ENCODE results near the gene GDI2. TPM values are rescaled to one million over a fixed set of nuclear protein-coding genes. Genes with fewer than 3 reads are reported as not detected.
A peak's percentile ranks its signal among the peaks of the same experiment; 100 is the strongest.

The GDI2 gene
- total and polyA plus RNA-seq, 2 of the 13 experiments (the other 11 are each of a cell fraction or from before 2014, with no cell fraction given) = 153 to 477 TPM

GRCh38 chr10:5817322-5818047 is 4.3 kb upstream of the GDI2 start (continued):
- 0 out of 2 replicates have a peak, but pooled peaks have one; percentile 30 for TF ChIP-seq REPIN1 (CRISPR knock-in tag; IDR thresholded peaks at IDR 0.05; ENCODE audit: borderline replicate concordance, low read depth)
- no peak; the same call in 1 of the 2 replicates for TF ChIP-seq FOXA1 (IDR thresholded peaks at IDR 0.05)
- TF ChIP-seq FOXA1 (CRISPR knock-in tag; IDR thresholded peaks at IDR 0.05) = peak; percentile 69; the same call in 1 of the 2 replicates
- TF ChIP-seq EP300 (IDR thresholded peaks at IDR 0.05; ENCODE audit: low read depth in 2 of 2, low read length in 2 of 2) = peak in 1 of 2 experiments; percentile 14; a peak in 1 of 4 replicates
- no peak for TF ChIP-seq EP300 (CRISPR knock-in tag; IDR thresholded peaks at IDR 0.05; ENCODE audit: borderline replicate concordance)
- peak; percentile 63; the same call in 1 of the 2 replicates for TF ChIP-seq SALL1 (CRISPR knock-in tag; IDR thresholded peaks at IDR 0.05)

- no peak for ATAC-seq
- Histone ChIP-seq H3K4me1 (ENCODE audit: insufficient read depth, low read length) (peaks cover 54% of the 10 kb centered on the region), H3K27ac (ENCODE audit: extremely low read length, insufficient read depth, low read length) (no peak overlapping the region), H3K4me2 (ENCODE audit: low read depth, low read length) (no peak overlapping the region), H3K9ac (ENCODE audit: insufficient read depth, low read depth, low read length) (no peak overlapping the region), H3K36me3 (replicated peaks in 1 of 2; ENCODE audit: control insufficient read depth in 1 of 2, insufficient read depth in 2 of 2, low read length in 2 of 2) (no peaks in the 10 kb centered on the region), H3K27me3 (ENCODE audit: control insufficient read depth in 1 of 2, insufficient read depth in 2 of 2, low read length in 2 of 2) (peaks cover 0 to 3% of the 10 kb centered on the region in 2 experiments; a peak in 1 of 5 replicates), H4K20me1 (ENCODE audit: insufficient read depth, low read length) (peaks cover 15% of the 10 kb centered on the region), H3K9me3 (ENCODE audit: low read length) (no peaks in the 10 kb centered on the region), H3K4me3 (replicated peaks in 1 of 3; ENCODE audit: insufficient read depth in 1 of 3, low read depth in 2 of 3, low read length in 3 of 3) (no peak overlapping the region), H2AFZ (ENCODE audit: low read length) (no peak overlapping the region), H3K79me2 (ENCODE audit: insufficient read depth, low read length) (peaks cover 24% of the 10 kb centered on the region)
- ChIA-PET CTCF (ENCODE audit: low intra/inter-chr PET ratio, low total read pairs) (no interaction called here), POLR2A (no interaction called here)
- BruUV-seq (replicated peaks) = no TSS peak
- FAIRE-seq = no peak
- no peak for DNase-seq (ENCODE audit: low spot score)
- intact Hi-C loops (cut with micrococcal nuclease; ENCODE audit: unreplicated experiment) = no loop called here
- in situ Hi-C loops (cut with HindIII; ENCODE audit: extremely low pct_ligation_motif_present, low pct_unique_long_range_greater_than_20kb) = loop anchor here (10.0 kb wide), 1 partner anchor 59 kb away; no protein-coding TSS in a partner anchor
- TF ChIP-seq CREB1 (IDR thresholded peaks at IDR 0.05) = no peak
- TF ChIP-seq CREB1 (CRISPR knock-in tag; IDR thresholded peaks at IDR 0.05) = no peak
- TF ChIP-seq KDM3A (CRISPR knock-in tag; IDR thresholded peaks at IDR 0.05; ENCODE audit: low read depth) = no peak
- TF ChIP-seq CHCHD3 (CRISPR knock-in tag; IDR thresholded peaks at IDR 0.05) = no peak
- TF ChIP-seq MZF1 (CRISPR knock-in tag; IDR thresholded peaks at IDR 0.05; ENCODE audit: borderline replicate concordance) = no peak
- no peak for TF ChIP-seq ZNF12 (CRISPR knock-in tag; IDR thresholded peaks at IDR 0.05)
- TF ChIP-seq ZNF225 (CRISPR knock-in tag; IDR thresholded peaks at IDR 0.05) = no peak
- no peak for TF ChIP-seq ZMYM2 (CRISPR knock-in tag; IDR thresholded peaks at IDR 0.05)
- TF ChIP-seq EED (CRISPR knock-in tag; IDR thresholded peaks at IDR 0.05) = no peak
- no peak for TF ChIP-seq SMC3 (IDR thresholded peaks at IDR 0.05; ENCODE audit: low read length)
- TF ChIP-seq PRDM10 (CRISPR knock-in tag; IDR thresholded peaks at IDR 0.05; ENCODE audit: low read depth) = no peak
- no peak for TF ChIP-seq ZFAT (CRISPR knock-in tag; conservative IDR thresholded peaks at IDR 0.05)
- no peak for TF ChIP-seq PHF5A (CRISPR knock-in tag; IDR thresholded peaks at IDR 0.05; ENCODE audit: low read depth, unreplicated experiment)
- no peak for TF ChIP-seq ZNF460 (CRISPR knock-in tag; IDR thresholded peaks at IDR 0.05; ENCODE audit: borderline replicate concordance)
- TF ChIP-seq JUN (CRISPR knock-in tag; IDR thresholded peaks at IDR 0.05) = no peak
- TF ChIP-seq NR2F6 (IDR thresholded peaks at IDR 0.05) = no peak
- TF ChIP-seq NR2F6 (CRISPR knock-in tag; IDR thresholded peaks at IDR 0.05) = no peak
- no peak for TF ChIP-seq KDM4B (CRISPR knock-in tag; IDR thresholded peaks at IDR 0.05)
These were observed 2.9 kb upstream of the GDI2 start for GRCh38 chr10:5816170-5816569.
